ENCODE measurements around the gene LCMT1. TPM values are rescaled to one million over a fixed set of nuclear protein-coding genes. Genes with fewer than 3 reads are reported as not detected.
A peak's percentile ranks its signal among the peaks of the same experiment; 100 is the strongest.
"Not testable (repeated sequence)": the region's sequence is repeated elsewhere in the genome, so short reads cannot be mapped to it uniquely, and the experiment has no call there.

LCMT1 gene
- total RNA-seq, 1 donor from 2014 or later, result 27.7 TPM

- DNase-seq (ENCODE audit: low spot score), result no peak
Measured at GRCh38 chr16:25093208-25094061, 18.1 kb upstream of the LCMT1 start.

- no peak for DNase-seq (ENCODE audit: low spot score)
Measured at GRCh38 chr16:25094596-25094995, 16.9 kb upstream of the LCMT1 start.

GRCh38 chr16:25095636-25096035 lies 15.9 kb upstream of the LCMT1 start:
- DNase-seq (ENCODE audit: low spot score), result no peak

- DNase-seq (ENCODE audit: low spot score), result no peak
Measured at GRCh38 chr16:25097276-25097975, 14.1 kb upstream of the LCMT1 start.

GRCh38 chr16:25100511-25100910 lies 11.0 kb upstream of the LCMT1 start:
- DNase-seq (ENCODE audit: low spot score), result no peak

GRCh38 chr16:25106567-25107465 lies 4.7 kb upstream of the LCMT1 start:
- peak; percentile 99 for DNase-seq (ENCODE audit: low spot score)

- no peak for DNase-seq (ENCODE audit: low spot score)
Measured at GRCh38 chr16:25107466-25107792, 4.1 kb upstream of the LCMT1 start.

- no peak for DNase-seq (ENCODE audit: low spot score)
Measured at GRCh38 chr16:25108054-25108453, 3.5 kb upstream of the LCMT1 start.

GRCh38 chr16:25109643-25110042 lies 1.9 kb upstream of the LCMT1 start:
- DNase-seq (ENCODE audit: low spot score), result no peak

GRCh38 chr16:25110387-25110947 lies 1.1 kb upstream of the LCMT1 start:
- no peak for DNase-seq (ENCODE audit: low spot score)

GRCh38 chr16:25114121-25114520 lies 2.6 kb downstream of the LCMT1 start:
- no peak for DNase-seq (ENCODE audit: low spot score)

GRCh38 chr16:25118851-25119578 lies 7.5 kb downstream of the LCMT1 start:
- DNase-seq (ENCODE audit: low spot score), result no peak

- DNase-seq (ENCODE audit: low spot score), result no peak
Measured at GRCh38 chr16:25121824-25122600, 10.5 kb downstream of the LCMT1 start.

GRCh38 chr16:25124503-25124902 lies 13.0 kb downstream of the LCMT1 start:
- no peak for DNase-seq (ENCODE audit: low spot score)

GRCh38 chr16:25126086-25126666 lies 14.6 kb downstream of the LCMT1 start:
- DNase-seq (ENCODE audit: low spot score), result not testable (repeated sequence)

- no peak for DNase-seq (ENCODE audit: low spot score)
Measured at GRCh38 chr16:25126820-25127232, 15.3 kb downstream of the LCMT1 start.

GRCh38 chr16:25132751-25133150 lies 21.2 kb downstream of the LCMT1 start:
- DNase-seq (ENCODE audit: low spot score), result not testable (repeated sequence)

- DNase-seq (ENCODE audit: low spot score), result no peak
Measured at GRCh38 chr16:25134166-25134700, 22.7 kb downstream of the LCMT1 start.

GRCh38 chr16:25135254-25135878 lies 23.8 kb downstream of the LCMT1 start:
- no peak for DNase-seq (ENCODE audit: low spot score)

Data from mesenteric fat pad (tissue), 1 donor.